Liver (tissue), 3 donors: Measurements from ENCODE around the gene SEMA4G.

Experiments used
- CTCF ChIP-seq: fragments of 150-350 bp; IDR thresholded peaks from 2 replicates; pipeline ENCODE4 v1.5.1; 2017; ENCODE audit warnings: improper control_type of control experiment, low read depth, low read length; ENCODE audit not compliant: missing input control
- EGR1 ChIP-seq, 2 donors: IDR thresholded peaks; 2 replicates each; pipeline ENCODE4 v1.6.1; 2016 to 2018; ENCODE audit warnings: antibody characterized with exemption in 2 of 2, low read depth in 2 of 2
- FOXA1 ChIP-seq: IDR thresholded peaks from 2 replicates; pipeline ENCODE4 v1.6.1; 2016; ENCODE audit warnings: antibody characterized with exemption
- JUND ChIP-seq, 2 donors: IDR thresholded peaks; 2 replicates each; pipeline ENCODE4 v1.6.1; 2016; ENCODE audit warnings: antibody characterized with exemption in 2 of 2
- MAX ChIP-seq: IDR thresholded peaks from 2 replicates; pipeline ENCODE4 v1.6.1; 2016; ENCODE audit warnings: antibody characterized with exemption
- RAD21 ChIP-seq, 2 donors: IDR thresholded peaks; 2 replicates each; pipeline ENCODE4 v1.6.1; 2016; ENCODE audit warnings: antibody characterized with exemption in 2 of 2, mild to moderate bottlenecking in 2 of 2
- REST ChIP-seq: IDR thresholded peaks from 2 replicates; pipeline ENCODE4 v1.6.1; 2016; ENCODE audit warnings: antibody characterized with exemption, mild to moderate bottlenecking
- SP1 ChIP-seq: IDR thresholded peaks from 2 replicates; pipeline ENCODE4 v1.6.1; 2018; ENCODE audit warnings: antibody characterized with exemption, mild to moderate bottlenecking
- TAF1 ChIP-seq: conservative IDR thresholded peaks from 2 replicates; pipeline ENCODE4 v1.6.1; 2016; ENCODE audit warnings: antibody characterized with exemption, mild to moderate bottlenecking
- YY1 ChIP-seq: IDR thresholded peaks from 2 replicates; pipeline ENCODE4 v1.6.1; 2016; ENCODE audit warnings: antibody characterized with exemption, mild to moderate bottlenecking
- ZBTB33 ChIP-seq: IDR thresholded peaks from 2 replicates; pipeline ENCODE4 v1.6.1; 2016; ENCODE audit warnings: antibody characterized with exemption
- donor health status: healthy.
- donor health status: healthy.

- TF ChIP-seq CTCF (no peak), TAF1 (no peak), FOXA1 (no peak), ZBTB33 (no peak), RAD21 (IDR thresholded peaks at IDR 0.05) (no peak), YY1 (no peak), EGR1 (IDR thresholded peaks at IDR 0.05; ENCODE audit: low read depth in 2 of 2) (no peak), MAX (no peak), REST (no peak), JUND (IDR thresholded peaks at IDR 0.05) (no peak), SP1 (no peak)
Measured at GRCh38 chr10:100972115-100972903, 3.0 kb downstream of the SEMA4G start.
